T47D (cell line): ENCODE measurements around the gene STAT5B.

Experiments
- DNase-seq, 2 experiments: peaks; one replicate each; pipeline versions ENCODE4 v3.0.0 to v3.0.0-alpha.2; 2011 to 2012; ENCODE audit warnings: low read depth in 1 of 2, low spot score in 1 of 2
- JUND ChIP-seq: IDR thresholded peaks from 2 replicates; pipeline ENCODE4 v1.6.1; 2012; ENCODE audit warnings: low read depth
- in situ Hi-C: cut with HindIII; loops from 2 replicates; pipeline ENCODE4 v1.10.0; 2016; ENCODE audit warnings: low sequenced_read_pairs, low pct_unique_long_range_greater_than_20kb

STAT5B gene

GRCh38 chr17:42178817-42179216, 97.4 kb downstream of the STAT5B start:
- in situ Hi-C loops, result no loop called here
- DNase-seq, result no peak

GRCh38 chr17:42177684-42178083, 98.5 kb downstream of the STAT5B start:
- DNase-seq, result no peak
- no peak for TF ChIP-seq JUND
- in situ Hi-C loops, result no loop called here

More at GRCh38 chr17:42178817-42179216, 97.4 kb downstream of the STAT5B start:
- no peak for TF ChIP-seq JUND

GRCh38 chr17:42174126-42174783, 101.9 kb downstream of the STAT5B start:
- no peak for DNase-seq
- in situ Hi-C loops, result no loop called here
- no peak for TF ChIP-seq JUND

GRCh38 chr17:42171831-42172230, 104.4 kb downstream of the STAT5B start:
- DNase-seq, result peak; percentile 51 to 56
- in situ Hi-C loops, result no loop called here
- TF ChIP-seq JUND, result no peak

GRCh38 chr17:42169351-42169750, 106.8 kb downstream of the STAT5B start:
- in situ Hi-C loops, result no loop called here
- no peak for TF ChIP-seq JUND
- DNase-seq, result no peak

GRCh38 chr17:42167807-42168206, 108.4 kb downstream of the STAT5B start:
- no peak for DNase-seq
- TF ChIP-seq JUND, result no peak
- in situ Hi-C loops, result no loop called here

GRCh38 chr17:42166196-42166763, 109.9 kb downstream of the STAT5B start:
- no peak for TF ChIP-seq JUND
- in situ Hi-C loops, result no loop called here
- no peak for DNase-seq

- no peak for TF ChIP-seq JUND
Observed at GRCh38 chr17:42165751-42166150, 110.4 kb downstream of the STAT5B start.

GRCh38 chr17:42163696-42164407, 112.3 kb downstream of the STAT5B start:
- DNase-seq, result no peak
- in situ Hi-C loops, result no loop called here
- TF ChIP-seq JUND, result no peak

More at GRCh38 chr17:42165751-42166150, 110.4 kb downstream of the STAT5B start:
- DNase-seq, result no peak
- in situ Hi-C loops, result no loop called here

GRCh38 chr17:42163113-42163512, 113.1 kb downstream of the STAT5B start:
- TF ChIP-seq JUND, result no peak
- DNase-seq, result peak in 1 of 2 experiments; percentile 37
- in situ Hi-C loops, result no loop called here

- no peak for TF ChIP-seq JUND
- in situ Hi-C loops, result no loop called here
Observed at GRCh38 chr17:42160531-42160910, 115.7 kb downstream of the STAT5B start.

GRCh38 chr17:42159796-42160530, 116.2 kb downstream of the STAT5B start:
- in situ Hi-C loops, result no loop called here
- no peak for TF ChIP-seq JUND

More at GRCh38 chr17:42160531-42160910, 115.7 kb downstream of the STAT5B start:
- no peak for DNase-seq

GRCh38 chr17:42155614-42156045, 120.6 kb downstream of the STAT5B start:
- TF ChIP-seq JUND, result no peak
- no peak for DNase-seq
- in situ Hi-C loops, result no loop called here

More at GRCh38 chr17:42159796-42160530, 116.2 kb downstream of the STAT5B start:
- no peak for DNase-seq
